IgD-negative memory B cell (primary cell): ENCODE results near the gene RSPH9. TPM values are rescaled to one million over a fixed set of nuclear protein-coding genes. Genes with fewer than 3 reads are reported as not detected.
"Not testable (repeated sequence)": the region's sequence is repeated elsewhere in the genome, so short reads cannot be mapped to it uniquely, and the experiment has no call there.

Experiments
- H3K27ac Mint-ChIP-seq, 3 donors: one replicate each; pipeline ENCODE4 v1.8.0; 2020 to 2022; ENCODE audit warnings: mild to moderate bottlenecking in 3 of 3, mixed read lengths in 3 of 3, moderate library complexity in 1 of 3
- H3K27me3 Mint-ChIP-seq: one replicate; pipeline ENCODE4 v1.8.0; 2021; ENCODE audit warnings: mixed read lengths
- H3K36me3 Mint-ChIP-seq: one replicate; pipeline ENCODE4 v1.8.0; 2020; ENCODE audit warnings: mild to moderate bottlenecking, mixed read lengths
- H3K4me1 Mint-ChIP-seq, 3 donors: one replicate each; pipeline ENCODE4 v1.8.0; 2020 to 2022; ENCODE audit warnings: mixed read lengths in 3 of 3, mild to moderate bottlenecking in 1 of 3
- H3K4me3 Mint-ChIP-seq, 4 donors: one replicate each; pipeline ENCODE4 v1.8.0; 2020 to 2022; ENCODE audit warnings: mild to moderate bottlenecking in 4 of 4, mixed read lengths in 4 of 4, moderate library complexity in 3 of 4
- H3K9me3 Mint-ChIP-seq, 3 donors: one replicate each; pipeline ENCODE4 v1.8.0; 2020 to 2021; ENCODE audit warnings: mixed read lengths in 3 of 3, mild to moderate bottlenecking in 1 of 3
- polyA plus RNA-seq: library from polyadenylated mRNA; unstranded; fragments of 300-500 nt; fragmentation: Illumina TruSeq; gene quantifications from one replicate; pipeline ENCODE4 v1.2.3, GENCODE V29; 2021

RSPH9 gene
- polyA plus RNA-seq, 1 donor from 2014 or later = 1.2 TPM

DNA sequence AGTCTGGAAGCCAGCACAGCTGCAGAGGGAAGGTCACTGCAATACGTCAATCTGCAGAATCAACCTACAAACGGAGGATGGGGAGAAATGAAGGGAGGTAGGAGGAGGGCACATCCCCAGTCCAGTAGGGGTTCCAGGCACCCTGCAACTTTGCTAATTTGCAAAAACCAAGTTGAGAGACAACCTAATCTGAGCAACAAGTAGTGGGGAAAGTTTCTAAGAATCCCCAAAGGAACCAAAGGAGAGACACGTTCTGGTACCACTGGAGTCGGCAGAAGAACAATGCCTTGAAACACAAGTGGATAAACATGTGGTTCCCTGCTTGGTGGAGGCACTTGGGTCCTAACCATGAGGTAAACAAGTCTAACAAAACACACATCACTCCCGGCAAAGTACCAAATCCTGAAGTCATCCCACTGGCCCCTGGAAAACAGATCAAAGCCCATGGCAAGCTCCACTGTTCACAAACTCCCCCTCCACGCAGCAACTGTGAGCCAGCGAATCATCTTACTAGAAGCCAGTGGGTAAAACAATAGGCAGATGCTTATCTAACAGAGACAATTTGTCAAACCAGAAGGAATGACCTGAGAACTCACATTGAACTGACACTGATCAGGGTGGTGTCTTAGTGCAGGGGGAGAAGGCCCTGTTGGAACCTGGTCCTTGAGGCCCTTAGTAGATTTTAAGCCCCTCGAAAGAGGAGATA is 38.0 kb downstream of the RSPH9 start:
- H3K9me3 Mint-ChIP-seq = no peaks in the 10 kb centered on the region
- peaks cover 3% of the 10 kb centered on the region for H3K36me3 Mint-ChIP-seq
- peak overlapping the region in 1 of 4 donors; percentile 23 for H3K4me3 Mint-ChIP-seq
- peak overlapping the region in 1 of 3 donors; percentile 50 for H3K27ac Mint-ChIP-seq
- H3K27me3 Mint-ChIP-seq = no peaks in the 10 kb centered on the region
- H3K4me1 Mint-ChIP-seq = peaks cover 29 to 45% (median 42%) of the 10 kb centered on the region in 3 donors

DNA sequence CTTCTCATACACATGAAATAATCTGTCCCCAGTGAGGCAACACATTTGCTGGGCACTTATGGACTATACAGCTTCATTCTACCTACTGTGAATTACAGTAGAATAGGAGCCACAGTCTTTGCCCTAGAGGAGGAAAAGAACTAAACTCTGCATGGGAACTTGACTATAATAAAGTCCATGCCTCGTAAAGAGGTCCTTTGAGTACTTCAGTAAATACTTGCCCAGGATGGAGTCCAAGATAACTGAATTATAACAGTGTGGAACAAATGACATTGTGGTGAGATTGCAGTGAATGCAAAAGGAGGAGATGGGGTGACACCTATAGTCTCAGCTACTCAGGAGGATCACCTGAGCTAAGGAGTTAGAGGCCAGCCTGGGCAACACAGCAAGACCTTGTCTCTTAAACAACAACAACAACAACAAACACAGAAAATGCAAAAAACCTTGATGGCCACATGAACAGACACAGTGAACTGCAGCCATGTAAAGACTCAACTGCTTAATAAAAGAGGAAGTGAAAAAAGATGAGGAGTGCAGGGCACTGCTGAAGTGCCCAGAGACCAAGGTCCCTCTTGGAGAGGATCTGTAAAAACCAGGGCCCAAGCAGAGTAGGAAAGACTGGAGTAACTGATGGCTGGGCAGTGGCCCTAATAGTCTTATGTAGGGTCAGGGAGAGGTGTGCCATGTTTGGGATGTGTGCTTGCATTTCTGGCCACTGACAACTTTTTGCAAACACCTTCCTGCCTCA is 39.0 kb downstream of the RSPH9 start:
- peak overlapping the region in 3 of 4 donors; percentile 47 to 82 (median 76) for H3K4me3 Mint-ChIP-seq
- H3K36me3 Mint-ChIP-seq = peaks cover 3% of the 10 kb centered on the region
- peaks cover 33 to 52% (median 48%) of the 10 kb centered on the region in 3 donors for H3K4me1 Mint-ChIP-seq
- H3K9me3 Mint-ChIP-seq = no peaks in the 10 kb centered on the region
- peak overlapping the region in 2 of 3 donors; percentile 3 to 39 for H3K27ac Mint-ChIP-seq
- no peaks in the 10 kb centered on the region for H3K27me3 Mint-ChIP-seq

DNA sequence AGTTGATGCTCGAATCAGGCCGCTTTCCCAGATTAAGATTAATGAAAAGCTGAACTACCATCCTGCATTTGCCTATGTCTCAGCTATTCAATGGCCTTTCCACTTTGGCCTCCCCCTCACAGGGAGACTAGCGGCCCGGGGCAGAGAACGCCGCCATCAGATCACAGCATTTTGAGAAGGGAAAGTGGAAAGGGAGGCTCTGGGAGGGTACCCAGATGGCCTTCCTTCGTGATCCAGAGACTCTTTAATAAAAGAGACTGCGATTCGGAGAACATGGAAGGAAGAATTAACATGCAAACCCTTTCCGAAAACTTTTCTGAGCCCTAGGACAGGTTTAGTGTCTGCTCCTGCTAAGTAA is 42.2 kb downstream of the RSPH9 start:
- peak overlapping the region; percentile 95 to 99 (median 98) for H3K4me3 Mint-ChIP-seq
- no peaks in the 10 kb centered on the region for H3K9me3 Mint-ChIP-seq
- peak overlapping the region; percentile 87 to 96 (median 96) for H3K27ac Mint-ChIP-seq
- H3K27me3 Mint-ChIP-seq = no peaks in the 10 kb centered on the region
- H3K4me1 Mint-ChIP-seq = peaks cover 38 to 49% (median 41%) of the 10 kb centered on the region in 3 donors
- H3K36me3 Mint-ChIP-seq = peaks cover 1% of the 10 kb centered on the region

DNA sequence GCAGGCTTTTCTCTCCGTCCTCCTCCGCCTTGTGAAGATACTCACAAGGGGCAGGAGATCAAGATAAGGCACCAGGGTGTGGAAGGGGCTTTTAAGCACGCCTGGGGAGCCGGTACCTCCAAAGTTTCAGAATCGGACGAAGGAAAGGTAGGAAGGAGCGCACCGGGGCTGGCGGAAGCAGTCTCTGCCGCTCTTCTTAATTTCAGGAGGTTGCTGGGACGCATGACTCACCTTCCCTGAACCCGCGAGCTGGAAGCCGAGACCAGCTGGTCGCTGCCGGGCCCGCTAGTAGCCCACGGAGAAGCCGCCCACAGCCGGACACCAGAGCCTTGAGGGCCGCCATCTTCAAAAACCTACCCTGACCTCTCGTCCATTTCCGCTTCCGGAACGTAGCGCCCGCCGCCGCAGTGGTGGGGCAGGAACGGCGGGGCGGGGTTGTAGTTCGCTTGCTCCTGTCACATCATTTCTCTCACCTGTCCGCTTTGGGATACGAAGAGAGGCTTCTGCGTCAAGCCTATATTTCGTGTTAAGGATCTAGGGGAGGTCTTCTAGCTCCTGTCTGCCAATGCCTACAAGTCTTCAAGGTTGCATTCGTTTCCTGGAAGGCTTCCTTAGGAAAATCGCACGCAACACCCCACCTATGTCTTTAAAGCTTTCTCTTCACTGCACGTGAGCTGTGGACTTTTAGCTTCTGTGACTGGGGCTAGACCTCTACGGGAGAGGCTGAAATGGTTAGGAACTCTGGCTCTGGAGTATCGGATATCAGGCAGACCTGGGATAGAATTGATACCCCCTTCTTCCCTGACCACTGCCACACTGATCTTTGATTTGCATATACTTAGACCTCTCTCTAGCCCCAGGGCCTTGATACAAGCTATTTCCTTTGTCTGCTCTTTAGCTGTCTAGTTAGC is 42.9 kb downstream of the RSPH9 start, which contains the start of gene MRPS18A:
TSS of gene MRPS18A (minus strand) at position 355 of the 911 bp plus-strand sequence. CDS start at position 343, 12 bp downstream.
- H3K4me1 Mint-ChIP-seq = peaks cover 34 to 45% (median 37%) of the 10 kb centered on the region in 3 donors
- H3K9me3 Mint-ChIP-seq = no peaks in the 10 kb centered on the region
- H3K27me3 Mint-ChIP-seq = no peaks in the 10 kb centered on the region
- H3K36me3 Mint-ChIP-seq = peaks cover 1% of the 10 kb centered on the region
- peak within 1 kb of the TSS; percentile 87 to 96 (median 96) for H3K27ac Mint-ChIP-seq
- H3K4me3 Mint-ChIP-seq = peak within 1 kb of the TSS; percentile 95 to 99 (median 98)

DNA sequence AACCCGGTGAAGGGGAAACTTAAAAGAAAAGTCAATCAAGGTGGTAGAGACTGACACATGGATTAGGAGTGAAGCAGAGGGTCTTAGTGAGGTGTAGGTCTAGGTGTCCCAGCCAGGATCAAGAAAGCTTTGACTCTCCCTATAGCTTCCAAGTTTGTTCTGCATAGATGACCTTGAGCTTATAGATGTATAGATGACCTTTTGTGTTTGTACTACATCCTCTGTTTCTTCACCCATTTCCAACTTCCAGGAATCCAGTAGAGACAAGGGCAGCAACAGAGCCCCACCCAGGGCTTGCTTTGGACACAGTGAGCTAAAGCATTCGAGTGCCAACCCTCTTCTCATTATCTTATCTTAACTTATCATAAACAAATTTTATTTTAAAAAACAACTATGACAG is 44.6 kb downstream of the RSPH9 start:
- H3K4me3 Mint-ChIP-seq = peak overlapping the region in 2 of 4 donors; percentile 32 to 96
- no peaks in the 10 kb centered on the region for H3K9me3 Mint-ChIP-seq
- no peak overlapping the region for H3K27ac Mint-ChIP-seq
- H3K4me1 Mint-ChIP-seq = peaks cover 26 to 28% (median 28%) of the 10 kb centered on the region in 3 donors
- H3K27me3 Mint-ChIP-seq = no peaks in the 10 kb centered on the region
- H3K36me3 Mint-ChIP-seq = peaks cover 1% of the 10 kb centered on the region

DNA sequence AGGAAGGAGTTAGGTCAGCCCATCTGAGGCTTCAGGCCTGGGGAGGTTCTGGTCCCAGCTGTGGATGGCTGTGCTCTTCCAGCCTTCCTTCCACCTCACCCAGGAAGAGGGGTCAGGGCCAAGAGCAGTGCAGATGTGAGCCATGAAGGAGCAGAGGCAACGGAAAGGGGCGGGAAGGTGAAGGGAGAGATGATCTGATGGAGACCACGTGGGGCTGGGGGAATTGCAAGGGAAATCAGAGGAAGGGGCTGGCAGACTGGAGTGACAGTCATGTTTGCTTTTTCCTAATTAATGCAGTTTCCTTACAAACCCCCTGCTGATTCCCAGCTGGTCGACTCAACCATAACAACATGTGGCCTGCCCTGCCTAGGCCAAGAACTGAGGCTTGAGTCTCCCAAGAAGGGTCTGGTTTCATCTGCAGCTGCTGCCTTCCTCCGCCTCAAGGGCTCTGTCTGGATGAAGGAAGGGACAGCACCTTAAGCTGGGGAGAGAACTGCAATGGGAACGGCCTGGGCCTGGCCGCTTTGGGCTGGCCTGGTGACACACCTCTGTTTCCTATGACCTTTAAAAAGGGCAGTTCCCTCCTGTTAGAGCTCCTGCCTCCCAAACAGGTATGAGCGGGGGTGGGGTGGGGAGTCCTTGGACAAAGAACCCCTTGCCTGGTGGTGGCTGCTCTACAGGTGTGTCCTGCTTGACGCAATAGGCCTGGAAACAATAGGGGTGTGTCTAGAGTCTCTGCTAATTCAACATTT is 50.6 kb downstream of the RSPH9 start:
- Mint-ChIP-seq H3K4me3 (no peak overlapping the region), H3K4me1 (no peaks in the 10 kb centered on the region), H3K27ac (no peak overlapping the region), H3K27me3 (peaks cover 6% of the 10 kb centered on the region), H3K36me3 (no peaks in the 10 kb centered on the region), H3K9me3 (no peaks in the 10 kb centered on the region)

DNA sequence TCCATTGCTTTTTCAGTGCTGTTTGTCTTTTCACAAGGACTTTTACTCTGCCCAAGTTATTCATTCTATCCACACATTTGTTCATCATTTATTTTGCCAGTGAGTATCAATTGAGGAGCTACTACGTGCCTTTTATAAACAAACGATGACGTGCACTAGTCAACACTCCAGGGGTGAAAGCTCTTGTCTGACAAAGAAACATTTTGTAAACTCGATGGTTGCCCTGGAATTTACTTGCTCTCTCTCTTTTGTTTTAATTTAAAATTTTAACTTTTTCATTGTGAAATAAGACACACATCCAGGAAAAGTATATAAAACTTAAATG is 51.1 kb downstream of the RSPH9 start:
- H3K4me3 Mint-ChIP-seq = no peak overlapping the region
- H3K27me3 Mint-ChIP-seq = peaks cover 6% of the 10 kb centered on the region
- no peaks in the 10 kb centered on the region for H3K36me3 Mint-ChIP-seq
- no peak overlapping the region for H3K27ac Mint-ChIP-seq
- H3K9me3 Mint-ChIP-seq = no peaks in the 10 kb centered on the region
- H3K4me1 Mint-ChIP-seq = no peaks in the 10 kb centered on the region

DNA sequence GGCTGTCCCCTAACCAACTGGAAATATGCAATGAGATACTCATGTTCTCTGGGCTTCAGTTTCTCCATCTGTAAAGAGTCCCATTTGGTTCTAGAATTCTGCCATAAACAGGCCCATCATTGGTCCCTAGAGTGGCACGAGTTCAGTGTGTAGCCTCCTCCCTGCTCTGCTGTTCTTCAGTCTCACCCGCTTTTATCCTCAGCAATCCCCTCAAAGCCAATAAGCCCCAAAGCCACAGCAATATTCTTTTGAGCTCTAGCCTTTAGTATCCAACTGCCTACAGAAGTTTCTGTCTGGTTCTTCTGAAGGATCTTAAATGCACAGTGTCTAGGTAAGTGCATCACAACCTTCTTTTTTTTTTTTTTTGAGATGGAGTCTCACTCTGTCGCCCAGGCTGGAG is 52.6 kb downstream of the RSPH9 start:
- Mint-ChIP-seq H3K4me1 (no peaks in the 10 kb centered on the region), H3K36me3 (no peaks in the 10 kb centered on the region), H3K27ac (no peak overlapping the region), H3K27me3 (peaks cover 6% of the 10 kb centered on the region), H3K4me3 (no peak overlapping the region), H3K9me3 (no peaks in the 10 kb centered on the region)

DNA sequence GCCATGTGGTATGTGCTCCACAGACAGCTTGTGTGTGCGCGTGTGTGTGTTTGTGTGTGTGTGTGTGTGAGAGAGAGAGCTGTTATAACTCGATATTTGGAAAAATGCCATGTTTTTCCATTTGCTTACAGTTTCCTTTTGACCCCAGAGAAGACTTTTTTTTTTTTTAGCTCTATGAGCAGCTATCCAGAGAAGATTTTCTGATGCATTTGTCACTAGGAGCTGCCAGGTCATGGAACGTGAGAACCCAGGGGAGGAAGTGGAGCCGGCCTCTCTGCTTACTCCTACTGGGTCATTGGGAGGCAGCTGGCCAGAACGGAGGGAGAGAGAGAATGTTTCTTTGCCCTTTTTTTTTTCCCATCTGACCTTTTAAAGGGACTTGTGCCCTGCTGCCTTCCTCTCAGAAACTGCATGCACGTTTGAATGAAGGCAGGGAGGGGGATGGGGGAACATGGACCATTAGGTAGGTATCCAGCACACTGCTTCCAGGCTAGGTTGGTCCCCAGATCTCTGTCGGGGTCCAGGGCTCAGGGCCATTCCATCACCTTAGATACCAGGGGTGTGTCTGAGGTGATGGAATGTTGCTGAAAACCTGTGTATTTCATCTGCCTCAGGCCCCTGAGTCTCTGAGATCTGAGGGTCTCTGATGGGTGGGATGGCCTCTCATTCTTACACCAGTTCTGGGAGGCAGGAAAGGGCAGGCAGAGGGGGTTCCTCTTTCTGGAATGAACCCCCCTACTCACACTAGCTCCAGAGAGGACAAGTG is 53.9 kb downstream of the RSPH9 start:
- peaks cover 8% of the 10 kb centered on the region for H3K27me3 Mint-ChIP-seq
- no peaks in the 10 kb centered on the region for H3K9me3 Mint-ChIP-seq
- no peak overlapping the region for H3K4me3 Mint-ChIP-seq
- H3K36me3 Mint-ChIP-seq = no peaks in the 10 kb centered on the region
- H3K4me1 Mint-ChIP-seq = peaks cover 3 to 5% (median 3%) of the 10 kb centered on the region in 3 donors
- peak overlapping the region in 1 of 3 donors; percentile 57 for H3K27ac Mint-ChIP-seq

DNA sequence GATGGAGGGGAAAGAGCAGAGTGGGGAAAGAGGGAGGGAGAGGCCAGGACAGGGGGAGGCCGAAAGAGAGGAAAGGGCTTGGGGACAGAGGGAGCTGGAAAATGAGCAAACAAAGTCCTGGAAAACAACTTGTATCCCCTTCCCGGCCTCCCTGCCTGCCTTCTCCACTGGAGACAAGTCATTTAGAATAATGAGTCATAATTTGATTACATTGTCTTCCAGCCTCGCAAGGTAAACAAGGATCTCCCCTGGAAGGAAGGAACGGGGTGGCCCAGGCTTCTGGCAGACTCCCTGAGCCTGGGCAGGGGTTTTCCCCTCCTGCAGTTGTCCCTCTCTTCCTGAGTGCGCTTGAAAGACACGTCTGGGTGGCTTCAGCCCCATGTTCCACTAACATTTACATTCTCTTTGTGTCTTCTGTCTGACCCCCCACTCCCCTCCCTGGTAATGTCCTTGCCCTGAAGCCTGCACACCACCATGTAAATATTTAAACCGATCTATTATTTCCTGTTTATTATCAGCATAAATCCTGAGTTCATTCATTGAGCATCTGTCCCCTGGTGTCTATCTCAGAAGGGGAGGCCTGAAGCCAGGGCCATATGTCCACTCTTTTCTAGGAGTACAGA is 54.8 kb downstream of the RSPH9 start:
- H3K4me1 Mint-ChIP-seq = peaks cover 9 to 11% (median 11%) of the 10 kb centered on the region in 3 donors
- peaks cover 2% of the 10 kb centered on the region for H3K36me3 Mint-ChIP-seq
- no peak overlapping the region for H3K4me3 Mint-ChIP-seq
- H3K9me3 Mint-ChIP-seq = no peaks in the 10 kb centered on the region
- peak overlapping the region in 1 of 3 donors; percentile 57 for H3K27ac Mint-ChIP-seq
- H3K27me3 Mint-ChIP-seq = peaks cover 11% of the 10 kb centered on the region

DNA sequence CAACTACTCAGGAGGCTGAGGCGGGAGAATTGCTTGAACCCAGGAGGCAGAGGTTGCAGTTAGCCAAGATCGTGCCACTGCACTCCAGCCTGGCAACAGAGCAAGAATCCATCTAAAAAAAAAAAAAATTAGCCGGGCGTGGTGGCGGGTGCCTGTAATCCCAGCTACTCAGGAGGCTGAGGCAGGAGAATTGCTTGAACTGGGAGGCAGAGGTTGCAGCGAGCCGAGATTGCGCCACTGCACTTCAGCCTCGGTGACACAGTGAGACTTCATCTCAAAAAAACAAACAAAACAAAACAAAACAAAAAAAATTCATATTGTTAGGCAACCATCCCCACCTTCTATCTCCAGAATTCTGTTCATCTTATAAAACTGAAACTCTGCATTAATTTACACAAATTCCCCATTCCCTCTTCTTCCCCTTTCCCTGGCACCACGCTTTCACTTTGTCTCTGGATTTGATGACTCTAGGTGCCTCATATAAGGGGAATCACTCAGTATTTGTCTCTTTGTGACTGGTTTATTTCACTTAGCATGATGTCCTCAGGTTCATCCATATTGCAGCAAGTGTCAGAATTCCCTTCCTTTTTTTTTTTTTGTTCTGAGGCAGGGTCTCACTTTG is 56.2 kb downstream of the RSPH9 start:
- Mint-ChIP-seq H3K27me3 (peaks cover 16% of the 10 kb centered on the region), H3K4me1 (peaks cover 17 to 23% (median 20%) of the 10 kb centered on the region in 3 donors)
- not testable (repeated sequence) for H3K4me3 Mint-ChIP-seq, H3K36me3 Mint-ChIP-seq, H3K9me3 Mint-ChIP-seq, H3K27ac Mint-ChIP-seq

DNA sequence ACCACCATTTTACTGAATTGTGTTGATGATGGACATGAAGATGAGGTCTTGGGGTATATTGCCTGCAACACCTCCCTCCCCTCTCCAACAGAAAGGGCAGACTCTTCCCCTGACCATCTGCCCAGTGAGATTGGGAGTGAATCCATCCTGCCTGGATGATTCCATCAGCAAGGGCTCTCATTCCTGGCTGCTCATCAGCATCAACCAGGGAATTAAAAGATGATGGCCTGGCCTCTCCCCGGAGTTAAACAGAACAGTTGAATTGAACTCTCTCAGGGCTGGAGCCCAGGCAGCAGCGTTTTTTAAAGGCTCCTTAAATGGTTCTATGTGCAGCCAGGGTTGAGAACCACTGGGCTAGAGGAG is 57.3 kb downstream of the RSPH9 start:
- Mint-ChIP-seq H3K27me3 (peaks cover 18% of the 10 kb centered on the region), H3K27ac (peak overlapping the region in 1 of 3 donors; percentile 75)

More for the DNA sequence above, 57.3 kb downstream of the RSPH9 start:
- Mint-ChIP-seq H3K9me3 (no peaks in the 10 kb centered on the region), H3K36me3 (peaks cover 2% of the 10 kb centered on the region), H3K4me1 (peaks cover 28 to 34% (median 31%) of the 10 kb centered on the region in 3 donors), H3K4me3 (no peak overlapping the region)
